ENCODE data around the gene RASSF9. TPM values are rescaled to one million over a fixed set of nuclear protein-coding genes. Genes with fewer than 3 reads are reported as not detected.

RASSF9 gene
- total RNA-seq = 1.5 TPM
- long read RNA-seq, full-length matches to known transcripts = 2 of 2 reads
- long read RNA-seq, partial matches to known transcripts = 0 of 2 reads
- long read RNA-seq, other reads (novel, unspliced or antisense) = 0 of 2 reads

DNA sequence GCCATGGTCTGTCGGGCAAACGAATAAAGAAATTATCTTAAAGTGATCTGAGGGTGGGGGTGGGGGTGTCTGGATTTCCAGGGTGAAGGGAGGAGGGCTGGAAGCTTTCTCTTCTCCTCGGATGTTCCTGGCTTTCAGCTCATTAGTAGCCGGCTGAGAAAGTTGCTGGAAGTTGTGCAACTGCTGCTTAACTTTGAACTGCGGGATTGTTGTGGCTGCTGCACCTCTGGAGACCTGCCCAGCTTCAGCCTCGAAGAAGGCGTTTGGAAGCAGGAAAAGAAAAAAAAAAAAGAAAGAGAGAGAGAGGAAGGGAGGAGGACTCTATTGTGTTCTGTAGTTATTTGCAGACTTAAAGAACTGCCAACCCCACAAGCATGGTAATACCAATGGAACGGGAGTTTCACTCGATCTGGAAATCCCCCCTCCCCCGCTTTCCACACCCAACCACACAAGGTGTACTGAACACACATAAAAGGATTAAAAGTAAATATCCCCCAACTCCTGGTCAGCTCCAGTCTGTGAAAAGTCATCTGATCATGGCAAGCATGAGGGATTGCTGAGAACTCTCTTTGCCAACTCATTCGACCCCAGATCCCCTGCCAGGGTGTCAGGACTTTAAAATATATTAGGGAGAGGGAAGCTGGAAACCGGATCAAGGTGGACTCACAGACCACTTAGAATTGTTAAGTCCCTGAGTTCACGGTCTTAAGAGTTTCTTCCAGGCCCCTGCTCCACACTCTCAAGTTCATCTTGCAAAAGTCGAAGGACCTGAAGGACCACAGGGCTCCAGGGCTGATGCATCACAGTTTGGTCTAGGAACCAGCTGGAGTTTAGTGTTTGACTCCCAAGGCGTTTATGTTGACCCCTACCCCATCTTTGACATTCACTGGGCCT is at the start of gene RASSF9:
Gene RASSF9, minus strand, starts transcription at position 213 of the 894 bp plus-strand sequence. Its CDS starts 208 bp downstream, at position 5.
- DNase-seq (ENCODE audit: low spot score) = no peak

DNA sequence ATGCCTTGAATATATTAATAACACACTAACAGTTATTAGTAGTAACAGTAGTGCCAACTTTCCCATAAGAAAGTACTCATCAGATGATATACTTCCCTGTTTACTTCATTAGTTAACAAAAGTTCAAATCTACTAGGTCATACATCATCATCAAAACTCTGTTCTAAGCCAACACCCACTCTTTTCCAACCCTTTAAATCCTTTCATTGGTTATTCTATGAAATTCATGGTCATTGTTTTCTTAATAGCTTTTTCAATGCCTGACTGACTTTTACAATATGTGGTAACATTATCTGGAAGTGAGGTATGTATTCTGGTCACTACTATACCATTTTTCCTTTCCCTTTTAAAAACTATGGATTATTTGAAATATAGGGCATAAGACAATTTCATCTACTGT is 47.6 kb upstream of the RASSF9 start:
- DNase-seq (ENCODE audit: low spot score) = no peak

DNA sequence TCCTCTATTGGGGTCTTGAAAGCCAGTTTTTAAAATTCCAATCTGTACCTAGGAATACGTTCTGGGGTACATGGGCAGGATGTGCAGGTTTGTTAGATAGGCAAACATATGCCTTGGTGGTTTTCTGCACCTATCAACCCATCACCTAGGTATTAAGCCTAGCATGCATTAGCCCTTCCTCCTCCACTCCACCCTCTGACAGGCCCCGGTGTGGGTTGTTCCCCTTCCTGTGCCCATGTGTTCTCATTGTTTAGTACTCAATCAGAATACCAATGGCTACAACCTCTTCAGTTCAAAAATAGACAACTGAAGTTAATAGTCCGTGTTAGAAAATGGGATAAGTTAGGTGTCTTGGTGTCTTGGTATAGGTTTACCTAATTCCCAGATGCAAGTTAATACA is 41.2 kb upstream of the RASSF9 start:
- DNase-seq (ENCODE audit: low spot score) = no peak

DNA sequence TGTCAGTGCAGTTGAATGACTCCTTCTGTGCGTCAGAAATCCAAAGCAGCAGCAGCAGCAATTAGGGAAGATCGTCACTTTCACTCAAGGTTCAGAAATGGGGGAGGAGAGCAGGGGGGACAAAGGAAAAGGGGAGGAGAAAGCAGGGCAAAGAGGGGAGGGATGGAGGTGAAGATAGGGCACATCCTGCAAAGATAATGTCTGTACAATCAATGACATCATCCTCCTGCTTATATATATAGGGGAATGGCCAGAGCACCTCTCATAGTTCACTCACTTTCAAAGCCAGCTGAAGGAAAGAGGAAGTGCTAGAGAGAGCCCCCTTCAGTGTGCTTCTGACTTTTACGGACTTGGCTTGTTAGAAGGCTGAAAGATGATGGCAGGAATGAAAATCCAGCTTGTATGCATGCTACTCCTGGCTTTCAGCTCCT is 37.8 kb upstream of the RASSF9 start, which contains the start of gene NTS:
Gene NTS, plus strand, starts transcription at position 265 of the 431 bp plus-strand sequence. Its CDS starts 109 bp downstream, at position 374.
- DNase-seq (ENCODE audit: low spot score) = no peak

DNA sequence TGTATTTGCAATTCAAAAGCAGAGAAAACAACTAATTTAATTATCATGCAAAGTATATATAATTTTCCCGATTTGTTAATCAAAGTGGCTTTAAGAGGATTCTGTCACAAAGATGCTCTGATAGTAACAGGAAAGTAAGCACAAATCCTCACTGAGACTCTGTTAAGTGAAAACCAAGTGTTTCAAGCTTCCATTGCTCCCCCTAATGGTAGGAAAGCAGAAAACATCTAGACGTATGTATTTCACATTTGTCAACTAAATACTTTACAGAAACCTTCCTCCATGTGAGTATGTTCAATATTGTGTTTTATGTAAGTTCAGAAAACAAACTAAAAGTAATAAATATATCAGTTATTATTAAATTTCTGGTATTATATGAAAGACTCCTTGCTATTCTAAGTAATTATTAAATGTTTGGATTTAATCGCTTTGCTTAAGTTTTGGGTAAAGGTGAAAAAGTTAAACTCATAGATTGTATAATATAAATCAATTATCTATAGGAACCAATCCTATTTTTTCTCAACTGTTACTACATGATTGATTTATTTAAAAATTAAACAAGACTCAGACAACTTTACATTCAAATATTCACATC is 36.4 kb upstream of the RASSF9 start:
- DNase-seq (ENCODE audit: low spot score) = no peak

DNA sequence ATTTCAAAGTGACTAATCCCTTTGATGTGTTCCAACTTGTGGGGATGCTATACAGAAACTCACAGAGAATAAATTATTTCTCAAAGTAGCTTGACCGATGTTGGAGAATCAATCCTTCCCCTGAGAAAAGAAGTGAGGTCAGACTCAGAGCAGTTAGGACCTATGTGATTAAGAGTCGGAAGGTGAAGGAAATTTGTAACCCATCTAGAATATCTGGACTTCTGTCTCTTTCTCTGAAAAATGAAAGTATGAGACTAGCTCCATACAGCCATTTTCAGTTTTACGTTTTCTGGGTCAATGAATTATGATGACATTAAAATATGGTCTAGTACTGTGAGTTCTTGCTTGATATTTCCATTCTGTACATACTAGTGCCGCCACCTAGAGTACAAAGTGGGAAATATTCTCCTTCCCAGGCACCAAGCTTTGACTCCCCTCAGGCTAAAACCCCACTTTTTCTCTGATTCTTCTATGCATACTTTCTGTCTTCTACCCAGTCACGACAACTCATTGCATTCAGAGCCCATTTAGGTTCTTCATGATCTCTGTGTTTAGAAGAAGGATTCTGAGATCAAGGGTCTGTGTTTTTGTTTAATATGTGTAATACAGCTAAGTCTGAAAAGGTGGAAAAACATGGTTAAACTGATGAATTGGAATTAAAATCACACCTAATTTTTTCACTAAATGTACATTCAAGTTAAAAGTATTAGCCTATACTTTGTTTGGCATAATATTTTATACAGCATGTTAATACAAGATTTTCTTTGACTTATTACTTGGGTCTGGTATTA is 31.0 kb upstream of the RASSF9 start:
- DNase-seq (ENCODE audit: low spot score) = no peak

DNA sequence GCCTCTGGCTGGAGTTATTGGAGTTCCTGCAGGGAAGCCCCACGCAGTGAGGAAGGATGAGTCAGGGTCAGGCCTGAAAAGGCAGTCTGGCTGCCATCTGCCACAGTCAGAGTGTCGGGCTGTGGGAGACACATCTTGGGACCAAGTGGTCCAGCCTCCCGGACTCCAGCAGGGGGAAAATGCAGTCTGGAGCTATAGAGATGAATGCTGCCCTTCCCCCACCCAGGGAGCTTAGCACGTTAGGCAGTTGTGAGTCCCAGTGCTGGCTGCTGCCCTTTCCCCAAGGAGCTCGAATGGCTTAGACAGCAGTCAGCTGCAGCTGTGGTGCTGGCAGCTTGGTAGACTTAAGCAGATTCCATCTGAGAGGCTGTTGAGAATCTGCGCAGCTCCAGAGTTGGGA is 29.7 kb upstream of the RASSF9 start:
- DNase-seq (ENCODE audit: low spot score) = no peak

DNA sequence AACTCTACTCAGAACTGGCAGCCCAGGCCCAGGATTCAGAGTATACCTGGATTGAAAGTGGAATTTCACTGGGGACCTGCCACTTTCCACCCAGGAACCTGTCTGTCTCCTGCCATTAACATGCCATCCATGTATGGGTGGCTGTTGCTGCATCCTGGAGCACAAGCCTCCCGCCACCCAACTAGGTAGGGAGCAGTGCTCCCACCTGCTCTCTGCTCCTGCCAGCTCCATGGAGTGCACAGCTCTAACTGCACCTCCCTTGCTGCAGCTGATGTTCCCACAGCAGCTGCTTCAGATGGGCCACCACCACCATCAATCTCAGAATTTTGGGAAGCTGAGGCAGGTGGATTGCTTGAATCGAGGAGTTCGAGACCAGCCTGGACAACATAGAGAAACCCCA is 20.8 kb upstream of the RASSF9 start:
- no peak for DNase-seq (ENCODE audit: low spot score)

DNA sequence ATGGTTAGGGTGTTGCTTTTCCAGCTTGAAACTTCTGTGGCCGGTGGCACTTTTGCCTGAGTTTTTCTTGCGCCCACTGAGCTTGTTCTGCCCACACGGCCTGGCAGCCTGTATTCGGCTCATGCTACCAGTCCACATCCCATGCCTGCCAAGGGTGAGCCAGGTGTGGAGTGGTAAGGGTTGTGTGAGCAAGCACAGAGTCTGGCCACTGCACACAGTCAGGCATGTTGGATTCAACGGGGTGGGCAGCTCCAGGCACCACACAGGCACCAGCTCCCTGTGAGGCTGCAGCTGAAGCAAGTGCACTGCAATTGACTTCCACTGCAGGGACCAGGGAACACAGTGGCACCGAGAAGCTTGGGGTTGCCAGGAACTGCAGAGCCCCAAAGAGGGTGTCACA is 19.1 kb upstream of the RASSF9 start:
- no peak for DNase-seq (ENCODE audit: low spot score)

DNA sequence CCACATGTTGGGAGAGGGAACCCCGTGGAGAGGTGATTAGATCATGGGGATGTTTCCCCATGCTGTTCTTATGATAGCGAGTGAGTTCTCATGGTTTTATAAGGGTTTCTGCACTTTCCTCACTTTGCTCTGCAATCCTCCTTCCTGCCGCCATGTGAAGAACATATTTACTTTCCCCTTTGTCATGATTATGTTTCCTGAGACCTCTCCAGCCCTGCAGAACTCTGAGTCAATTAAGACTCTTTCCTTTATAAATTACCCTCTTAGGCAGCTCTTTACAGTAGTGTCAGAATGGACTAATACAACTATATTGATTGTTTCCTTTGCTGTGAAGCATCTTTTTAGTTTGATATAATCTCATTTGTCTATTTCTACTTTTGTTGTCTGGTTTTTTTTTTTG is 13.1 kb upstream of the RASSF9 start:
- no peak for DNase-seq (ENCODE audit: low spot score)

DNA sequence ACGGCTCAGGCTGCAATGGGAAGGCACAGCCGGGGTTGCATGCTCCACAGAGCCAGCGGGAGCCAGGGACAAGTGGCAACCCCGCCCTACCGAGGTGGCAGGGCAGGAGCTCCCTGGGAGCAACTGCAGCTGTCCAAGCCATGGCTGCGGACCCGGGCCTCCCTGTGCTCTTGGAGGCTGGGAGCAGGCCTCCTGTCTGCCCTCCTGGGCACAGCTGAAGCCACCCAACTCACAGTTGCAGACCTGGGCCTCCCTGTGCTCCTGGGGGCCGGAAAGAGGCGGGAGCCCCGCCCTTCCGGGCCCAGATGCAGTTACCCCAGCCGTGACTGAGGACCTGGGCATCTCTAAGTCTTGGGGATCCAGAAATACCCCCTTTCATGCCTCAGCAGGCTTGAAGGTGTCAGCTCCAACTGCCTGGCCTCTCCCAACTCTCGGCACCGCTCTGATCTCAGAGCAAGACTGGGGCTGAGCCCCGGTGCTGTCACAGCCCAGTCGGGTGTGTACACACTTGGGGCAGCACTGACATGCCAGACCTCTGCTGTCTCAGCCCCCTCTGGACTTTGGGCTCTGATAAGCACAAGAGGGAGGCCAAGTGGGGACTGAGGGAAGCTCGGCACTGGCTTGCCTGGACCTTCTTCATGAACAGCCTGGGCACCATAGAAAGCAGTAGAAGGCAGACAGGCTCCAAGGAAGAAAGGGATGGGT is 7.5 kb upstream of the RASSF9 start:
- DNase-seq (ENCODE audit: low spot score) = no peak

DNA sequence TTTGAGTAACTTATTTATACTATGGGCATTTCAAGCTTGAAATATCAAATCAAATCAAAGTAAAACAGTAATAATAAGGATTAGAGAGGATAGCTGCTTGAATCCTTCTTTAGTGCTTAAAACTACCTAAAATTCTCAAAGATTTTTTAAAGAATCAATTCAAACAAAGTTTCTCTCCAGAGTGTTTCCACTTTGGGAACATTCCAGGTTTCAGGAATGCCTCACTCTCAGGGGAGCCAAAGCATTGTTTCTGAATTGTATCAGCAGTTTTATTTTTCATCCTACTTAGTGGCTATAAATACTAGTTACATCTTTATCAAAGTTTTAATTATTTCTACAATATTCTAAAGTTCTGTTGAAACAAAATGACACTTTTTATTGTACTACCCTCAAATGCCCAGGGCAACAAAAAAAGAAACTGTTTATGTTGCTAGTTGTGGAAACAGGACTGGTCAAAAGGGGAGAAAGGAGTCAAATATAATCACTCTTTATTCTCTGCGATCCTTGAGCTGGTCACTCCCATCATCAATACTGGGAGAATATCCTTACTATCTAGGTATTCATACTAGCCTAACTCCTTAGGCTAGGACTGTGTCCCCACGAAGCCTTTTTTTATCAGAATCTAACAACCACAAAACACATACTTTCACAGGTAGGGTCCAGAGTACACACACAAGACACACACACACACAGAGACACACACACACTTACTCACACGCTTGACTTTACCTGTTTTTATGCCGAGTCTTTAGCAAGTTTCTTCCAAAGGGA is 598 bp downstream of the RASSF9 start:
- no peak for DNase-seq (ENCODE audit: low spot score)

DNA sequence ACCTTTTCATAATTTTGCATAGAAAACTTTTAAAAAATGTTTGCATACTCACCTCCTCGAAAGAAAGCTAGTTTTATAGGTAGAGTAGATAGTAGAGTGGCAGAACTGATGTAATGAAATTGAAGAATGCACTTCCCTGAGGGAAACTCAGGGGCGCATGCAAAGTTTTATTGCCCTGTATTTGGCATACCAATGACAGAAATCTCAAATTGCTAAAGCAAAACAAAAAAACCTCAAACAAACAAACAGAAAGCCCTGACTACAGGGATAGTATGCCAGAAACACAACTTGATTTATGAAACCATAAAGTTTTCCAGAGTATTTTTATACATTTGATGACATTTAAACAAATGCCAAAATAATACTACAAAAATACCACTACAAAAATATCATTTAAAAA is 1.8 kb downstream of the RASSF9 start:
- DNase-seq (ENCODE audit: low spot score) = no peak

DNA sequence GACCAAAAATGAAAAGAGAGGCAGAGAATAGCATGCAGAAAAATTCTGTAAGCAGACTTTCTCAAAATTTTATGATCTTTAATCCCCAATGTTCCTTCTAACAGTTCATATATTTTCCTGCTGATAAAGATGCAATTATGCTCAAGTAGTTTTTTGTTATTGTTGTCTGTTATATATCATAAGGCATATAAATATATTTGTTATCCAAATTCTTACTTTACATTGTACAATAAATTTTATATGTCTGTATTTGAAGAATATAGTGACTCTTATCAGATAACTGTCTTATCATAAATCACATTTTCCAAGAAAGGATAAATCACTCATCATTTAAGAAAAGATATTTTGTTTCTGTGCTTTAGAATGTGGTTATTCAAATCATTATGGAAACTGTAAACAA is 2.6 kb downstream of the RASSF9 start:
- no peak for DNase-seq (ENCODE audit: low spot score)

DNA sequence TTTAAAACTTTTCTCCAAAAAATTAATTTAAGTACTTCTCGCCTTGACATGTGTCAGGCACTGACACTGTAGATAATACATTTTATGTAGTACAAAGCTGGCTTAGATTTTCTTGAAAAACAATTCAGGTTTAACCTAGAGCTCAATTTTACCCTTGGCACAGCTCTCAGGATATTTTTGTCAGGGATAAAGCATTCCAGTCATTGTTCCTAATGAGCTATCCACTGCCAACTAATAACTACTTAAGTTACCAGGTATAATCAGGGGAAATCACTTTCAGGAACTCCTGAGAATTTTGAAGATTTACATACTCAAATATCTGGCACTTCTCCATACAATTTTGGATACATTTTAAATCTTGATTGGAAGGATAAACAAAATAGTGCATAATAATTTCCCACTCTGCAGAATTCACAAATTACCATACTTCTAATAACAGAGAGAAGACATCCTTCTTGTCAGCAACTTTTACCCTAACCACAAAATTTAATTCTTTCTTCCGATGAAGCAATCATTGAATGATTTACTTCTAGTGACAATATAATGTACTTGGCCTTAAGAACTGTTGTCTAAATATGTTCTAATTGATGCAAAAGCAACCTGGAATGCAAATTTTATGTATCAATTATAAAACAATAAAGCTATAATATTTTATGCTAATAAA is 4.8 kb downstream of the RASSF9 start:
- DNase-seq (ENCODE audit: low spot score) = no peak

DNA sequence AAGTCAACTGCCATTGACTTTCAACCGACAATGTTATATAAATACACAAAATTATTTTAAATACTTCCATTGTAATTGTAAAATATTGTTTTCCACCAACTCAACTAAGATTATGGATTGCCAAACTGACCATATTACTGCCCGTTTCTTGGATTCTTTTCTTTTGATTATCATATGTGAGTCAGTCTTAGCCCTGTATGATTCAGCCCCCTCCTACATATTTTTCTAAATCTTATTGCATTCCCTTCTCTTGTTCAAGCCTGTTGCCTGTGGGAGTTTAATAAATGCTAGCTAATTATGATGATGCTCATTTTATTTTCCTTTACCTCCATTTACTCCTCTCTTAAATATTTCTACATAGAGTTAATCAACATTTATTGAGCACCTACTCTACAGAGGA is 6.8 kb downstream of the RASSF9 start:
- no peak for DNase-seq (ENCODE audit: low spot score)

DNA sequence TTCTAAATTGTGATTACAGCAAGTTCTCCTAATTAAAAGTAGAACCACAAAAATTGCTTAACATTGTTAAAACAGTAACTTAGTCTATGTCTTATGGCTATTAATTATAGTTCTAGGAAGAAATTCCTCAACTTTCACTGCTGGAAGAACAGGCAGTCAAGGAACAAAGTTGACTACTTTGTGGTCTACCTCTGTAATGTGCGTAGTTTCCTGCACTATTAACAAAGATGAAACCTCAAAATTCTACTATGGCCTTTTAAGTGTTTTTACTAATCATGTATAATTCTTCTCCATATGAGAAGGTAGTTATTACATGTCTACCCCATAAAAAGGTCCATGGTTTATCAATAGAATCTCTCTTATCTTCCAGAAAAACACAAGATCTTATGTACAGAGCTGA is 7.6 kb downstream of the RASSF9 start:
- DNase-seq (ENCODE audit: low spot score) = no peak

DNA sequence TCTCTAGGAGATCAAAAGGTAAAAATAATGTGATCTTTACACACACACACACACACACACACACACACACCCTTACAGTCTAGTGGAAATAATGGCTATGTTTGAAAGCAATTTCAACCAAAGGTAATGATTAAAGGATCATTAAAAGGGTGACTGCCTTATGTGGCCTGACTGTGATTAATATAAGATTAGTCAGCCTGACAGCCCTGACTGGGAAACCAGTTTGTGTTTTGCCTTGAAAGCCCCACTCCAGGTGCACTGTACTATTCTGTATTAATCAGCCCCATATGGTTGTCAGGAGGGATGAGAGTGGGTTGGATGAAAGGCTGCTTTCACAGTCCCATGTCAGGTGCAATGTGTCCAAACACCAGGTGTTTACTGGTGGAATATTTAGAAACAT is 10.5 kb downstream of the RASSF9 start:
- no peak for DNase-seq (ENCODE audit: low spot score)

DNA sequence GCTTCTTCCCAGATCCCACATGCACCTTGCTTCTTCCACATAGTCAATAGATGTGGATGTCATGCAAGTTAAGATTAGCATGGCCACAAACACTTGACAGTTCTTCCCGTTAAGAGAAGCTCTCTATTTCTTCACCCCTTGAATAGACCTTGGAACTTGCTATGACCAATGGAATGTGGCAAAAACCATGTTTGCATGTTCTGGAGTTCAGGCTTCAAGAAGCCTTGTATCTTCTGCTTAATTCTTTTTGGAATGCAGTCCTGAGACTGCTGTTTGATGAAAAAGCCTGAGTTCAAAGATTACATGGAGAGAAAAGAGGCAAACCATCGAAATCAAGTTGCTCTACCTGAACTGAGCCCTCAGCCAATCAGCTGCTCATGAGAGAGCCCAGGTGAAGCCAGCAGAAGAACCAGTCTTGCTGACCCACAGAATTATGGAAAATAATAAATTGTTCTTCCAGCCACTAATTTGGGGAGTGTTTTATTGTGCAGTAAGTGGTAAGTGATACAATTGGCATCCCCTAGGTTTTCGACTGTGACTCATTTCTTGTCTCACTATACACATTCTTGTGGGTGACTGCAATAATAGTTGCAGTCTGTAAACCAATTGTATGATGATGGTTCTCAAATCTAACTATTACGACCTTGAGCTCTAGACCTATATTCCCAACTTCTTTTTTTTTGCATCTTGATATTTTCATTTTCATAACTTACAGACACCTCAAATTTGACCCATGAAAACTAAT is 12.6 kb downstream of the RASSF9 start:
- no peak for DNase-seq (ENCODE audit: low spot score)
